Measurements from ENCODE around the gene CILP2. TPM values are rescaled to one million over a fixed set of nuclear protein-coding genes. Genes with fewer than 3 reads are reported as not detected.

CILP2 gene
- total RNA-seq, 1 experiment from 2014 or later = 4.4 TPM

DNA sequence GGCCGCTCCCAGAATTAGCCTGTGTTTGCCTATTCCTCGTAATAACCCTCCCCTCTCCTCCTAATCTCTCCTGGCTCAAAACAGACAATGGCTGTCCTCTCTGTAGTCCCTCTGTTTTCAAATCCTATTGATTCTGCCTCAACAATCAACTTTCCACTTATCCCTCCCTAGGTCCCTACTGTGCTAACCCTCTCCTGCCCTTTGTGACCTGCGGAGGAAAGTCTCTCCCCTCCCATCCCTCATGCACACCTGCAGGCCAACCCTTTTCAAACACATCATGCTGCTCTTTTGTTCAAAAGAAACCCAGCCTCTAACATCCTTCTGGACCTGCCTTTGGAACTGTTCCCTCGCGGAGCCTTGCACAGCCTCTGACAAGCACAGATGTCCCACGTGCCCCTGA, 37.3 kb downstream of the CILP2 start:
- Histone ChIP-seq H3K4me3 (ENCODE audit: insufficient read depth, low read depth, low read length) (no peak overlapping the region), H3K27me3 (ENCODE audit: control insufficient read depth, insufficient read depth, low read length) (no peaks in the 10 kb centered on the region), H3K36me3 (replicated peaks; ENCODE audit: control insufficient read depth, insufficient read depth, low read length) (no peaks in the 10 kb centered on the region)
- peak; percentile 85 for DNase-seq

DNA sequence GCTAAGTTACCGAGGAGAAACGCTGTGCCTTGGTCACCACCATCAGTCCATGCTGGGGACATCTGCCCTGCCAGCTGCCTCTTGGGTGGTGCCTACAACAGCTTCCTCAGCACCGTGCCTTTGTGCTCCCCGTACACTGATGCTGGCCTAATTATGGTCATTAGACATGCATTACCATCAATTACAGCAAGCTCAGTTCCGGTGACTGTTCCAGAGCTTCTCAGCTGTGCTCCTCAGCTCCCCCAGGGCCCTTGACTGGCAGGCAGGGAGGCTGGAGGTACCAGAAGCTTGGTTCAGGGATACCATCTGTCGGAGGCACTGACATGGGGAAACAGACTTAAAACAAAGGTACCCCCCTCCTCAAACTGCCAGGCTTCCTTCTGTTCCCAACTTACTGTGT, 40.2 kb downstream of the CILP2 start:
- no peak overlapping the region for H3K4me3 ChIP-seq (ENCODE audit: insufficient read depth, low read depth, low read length)
- no peaks in the 10 kb centered on the region for H3K36me3 ChIP-seq (replicated peaks; ENCODE audit: control insufficient read depth, insufficient read depth, low read length)
- DNase-seq = no peak
- no peaks in the 10 kb centered on the region for H3K27me3 ChIP-seq (ENCODE audit: control insufficient read depth, insufficient read depth, low read length)

DNA sequence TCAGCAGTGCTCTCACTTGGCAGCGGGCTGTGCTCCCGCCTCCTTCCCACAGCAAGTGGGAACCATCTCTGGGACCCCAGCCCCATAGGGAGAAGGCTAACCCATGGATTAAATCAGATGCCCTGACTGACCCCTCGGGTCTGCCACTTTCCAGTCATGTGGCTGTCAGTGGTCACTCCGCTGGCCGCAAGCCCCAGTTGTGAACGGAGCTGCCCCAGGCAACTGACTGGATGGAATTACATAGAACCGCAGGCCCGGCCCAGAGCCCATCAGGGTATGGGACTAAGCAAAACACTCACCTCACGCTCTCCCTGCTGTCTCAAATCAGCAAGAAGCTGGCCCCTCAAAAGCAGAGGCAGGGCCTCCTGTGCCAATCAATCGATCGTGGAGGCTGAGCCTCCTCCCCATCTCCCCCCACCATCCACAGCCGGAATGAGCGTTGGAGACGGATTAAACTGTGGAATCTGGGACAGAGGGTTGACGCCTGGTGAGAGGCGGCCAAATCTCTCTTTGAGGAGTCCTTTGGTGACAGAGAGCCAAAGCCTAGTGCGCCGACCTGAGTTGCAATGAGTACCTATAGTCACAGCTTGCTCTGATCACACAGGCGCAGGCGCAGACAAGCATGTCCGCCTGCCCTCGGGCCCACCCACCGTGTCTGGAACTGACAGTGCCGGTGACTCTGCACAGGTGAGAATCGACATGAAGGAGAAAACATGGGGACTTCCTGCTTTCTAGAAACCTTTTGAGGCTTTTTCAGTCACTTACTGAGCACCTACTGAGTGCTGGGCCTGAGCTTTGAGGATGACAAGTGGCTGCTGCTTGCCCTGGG, 41.7 kb downstream of the CILP2 start:
- H3K4me3 ChIP-seq (ENCODE audit: insufficient read depth, low read depth, low read length) = no peak overlapping the region
- no peaks in the 10 kb centered on the region for H3K27me3 ChIP-seq (ENCODE audit: control insufficient read depth, insufficient read depth, low read length)
- no peaks in the 10 kb centered on the region for H3K36me3 ChIP-seq (replicated peaks; ENCODE audit: control insufficient read depth, insufficient read depth, low read length)
- DNase-seq = no peak

DNA sequence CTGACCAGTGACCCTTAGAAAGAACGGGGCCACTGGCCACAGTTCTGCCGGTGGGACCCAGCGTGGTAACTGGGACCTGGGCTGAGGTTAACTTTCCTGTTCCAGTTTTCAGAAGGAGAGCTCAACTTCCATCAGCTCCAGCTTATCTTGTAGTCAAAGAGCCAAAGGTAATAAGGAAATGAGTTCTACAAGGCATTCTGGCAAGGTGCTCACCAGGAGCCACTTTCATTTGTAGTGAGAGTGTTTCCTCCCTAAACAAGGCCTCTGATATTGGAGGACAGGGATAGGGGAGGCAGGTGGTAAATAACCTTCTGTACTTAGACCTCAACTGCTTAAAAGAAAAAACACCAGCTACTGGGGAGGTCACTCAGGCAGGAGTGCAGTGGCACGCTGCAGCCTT, 42.4 kb downstream of the CILP2 start:
- no peak overlapping the region for H3K4me3 ChIP-seq (ENCODE audit: insufficient read depth, low read depth, low read length)
- H3K36me3 ChIP-seq (replicated peaks; ENCODE audit: control insufficient read depth, insufficient read depth, low read length) = no peaks in the 10 kb centered on the region
- H3K27me3 ChIP-seq (ENCODE audit: control insufficient read depth, insufficient read depth, low read length) = no peaks in the 10 kb centered on the region
- no peak for DNase-seq

DNA sequence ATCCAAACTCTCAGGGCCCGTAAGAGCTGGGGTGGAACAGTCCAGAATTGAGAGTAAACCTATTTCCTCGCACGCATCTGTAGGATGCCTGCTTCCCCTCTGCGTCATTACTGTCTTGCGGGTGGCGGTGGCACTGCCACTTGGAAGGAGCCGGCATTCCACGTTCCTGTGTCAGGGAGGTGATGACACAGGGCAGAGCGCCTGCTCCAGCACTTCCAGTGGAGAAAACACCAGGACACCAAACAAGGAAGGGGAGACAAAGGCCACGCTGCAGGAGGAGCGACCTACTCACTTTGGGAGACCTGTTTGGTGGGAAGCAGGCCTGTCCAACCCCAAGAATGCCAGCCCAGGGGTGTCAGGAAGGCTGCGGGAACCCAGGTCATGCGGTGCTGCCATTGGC, 43.3 kb downstream of the CILP2 start:
- no peak for DNase-seq
- H3K36me3 ChIP-seq (replicated peaks; ENCODE audit: control insufficient read depth, insufficient read depth, low read length) = no peaks in the 10 kb centered on the region
- no peak overlapping the region for H3K4me3 ChIP-seq (ENCODE audit: insufficient read depth, low read depth, low read length)
- H3K27me3 ChIP-seq (ENCODE audit: control insufficient read depth, insufficient read depth, low read length) = no peaks in the 10 kb centered on the region

DNA sequence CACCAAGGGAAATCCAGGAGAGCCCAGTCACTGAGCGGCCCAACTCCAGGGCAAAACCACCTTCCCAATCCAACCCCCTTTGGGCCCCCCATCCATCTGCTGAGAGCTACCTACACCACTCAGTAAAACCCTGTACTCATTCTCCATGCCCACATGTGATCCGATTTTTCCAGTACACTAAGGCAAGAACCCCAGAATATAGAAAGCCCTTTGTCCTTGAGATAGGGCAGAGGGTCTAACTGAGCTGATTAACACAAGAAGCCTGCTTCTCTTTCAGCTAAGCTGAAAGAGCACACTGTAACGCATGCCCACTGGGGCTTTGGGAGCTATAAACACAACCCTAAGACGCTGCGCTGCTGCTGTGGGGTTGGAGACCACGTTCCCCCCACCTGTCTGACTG, 44.4 kb downstream of the CILP2 start:
- DNase-seq = no peak
- Histone ChIP-seq H3K36me3 (replicated peaks; ENCODE audit: control insufficient read depth, insufficient read depth, low read length) (no peaks in the 10 kb centered on the region), H3K27me3 (ENCODE audit: control insufficient read depth, insufficient read depth, low read length) (no peaks in the 10 kb centered on the region), H3K4me3 (ENCODE audit: insufficient read depth, low read depth, low read length) (no peak overlapping the region)

DNA sequence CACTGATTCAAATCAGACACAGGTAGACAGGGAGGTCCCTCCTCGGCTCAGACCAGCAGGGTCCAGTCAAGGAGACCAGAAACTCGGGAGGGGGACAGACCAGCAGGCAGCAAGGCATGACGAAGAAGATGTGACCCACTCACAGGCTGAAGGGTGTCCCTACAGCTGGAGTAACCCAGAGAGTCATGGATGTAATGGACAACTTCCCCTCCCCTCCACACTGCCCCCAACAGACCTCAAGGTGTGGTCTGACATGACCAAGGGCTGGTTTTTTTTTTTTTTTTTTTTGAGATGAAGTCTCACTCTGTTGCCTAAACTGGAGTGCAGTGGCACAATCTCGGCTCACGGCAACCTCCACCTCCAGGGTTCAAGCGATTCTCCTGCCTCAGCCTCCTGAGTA, 46.3 kb downstream of the CILP2 start:
- Histone ChIP-seq H3K27me3 (ENCODE audit: control insufficient read depth, insufficient read depth, low read length) (no peaks in the 10 kb centered on the region), H3K4me3 (ENCODE audit: insufficient read depth, low read depth, low read length) (no peak overlapping the region), H3K36me3 (replicated peaks; ENCODE audit: control insufficient read depth, insufficient read depth, low read length) (no peaks in the 10 kb centered on the region)
- no peak for DNase-seq

DNA sequence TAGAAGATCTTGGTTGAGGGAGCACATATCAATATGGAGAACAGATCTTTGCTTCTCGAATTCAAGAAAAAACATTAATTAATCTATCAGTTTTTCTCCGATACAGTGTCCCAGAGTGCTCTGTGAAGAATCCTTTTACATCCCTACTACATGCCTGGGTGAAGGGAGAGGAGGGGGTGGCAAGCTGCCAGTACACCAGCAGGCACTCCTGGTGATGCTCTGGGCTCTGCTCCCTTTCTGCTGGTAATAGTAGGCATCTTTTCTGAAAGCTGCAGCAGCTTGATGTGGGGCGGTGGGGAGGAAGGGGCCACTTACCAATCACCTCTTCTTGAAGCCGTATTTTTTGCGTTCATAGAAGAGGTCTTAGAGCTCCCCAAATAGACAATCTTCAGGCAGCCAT, 49.7 kb downstream of the CILP2 start:
- DNase-seq = no peak
- no peaks in the 10 kb centered on the region for H3K36me3 ChIP-seq (replicated peaks; ENCODE audit: control insufficient read depth, insufficient read depth, low read length)
- no peak overlapping the region for H3K4me3 ChIP-seq (ENCODE audit: insufficient read depth, low read depth, low read length)
- no peaks in the 10 kb centered on the region for H3K27me3 ChIP-seq (ENCODE audit: control insufficient read depth, insufficient read depth, low read length)

DNA sequence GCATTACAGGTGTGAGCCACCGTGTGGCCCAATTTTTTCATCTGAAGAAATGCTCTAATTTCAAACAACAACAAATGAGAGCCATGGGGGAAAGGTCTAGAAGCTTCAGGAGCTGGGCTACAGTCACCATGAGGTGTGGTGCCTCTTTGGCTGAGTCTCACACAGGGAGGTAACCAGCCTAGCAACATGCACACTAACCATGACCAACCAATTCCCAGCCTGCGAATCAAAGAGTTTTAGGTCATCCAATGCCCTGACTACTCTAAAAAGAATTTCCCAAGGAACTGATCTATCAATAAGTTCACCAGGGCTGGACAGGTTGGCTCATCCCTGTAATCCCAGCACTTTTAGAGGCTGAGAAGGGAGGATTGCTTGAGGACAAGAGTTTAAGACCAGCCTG, 50.5 kb downstream of the CILP2 start:
- Histone ChIP-seq H3K27me3 (ENCODE audit: control insufficient read depth, insufficient read depth, low read length) (no peaks in the 10 kb centered on the region), H3K4me3 (ENCODE audit: insufficient read depth, low read depth, low read length) (no peak overlapping the region), H3K36me3 (replicated peaks; ENCODE audit: control insufficient read depth, insufficient read depth, low read length) (no peaks in the 10 kb centered on the region)
- DNase-seq = no peak

DNA sequence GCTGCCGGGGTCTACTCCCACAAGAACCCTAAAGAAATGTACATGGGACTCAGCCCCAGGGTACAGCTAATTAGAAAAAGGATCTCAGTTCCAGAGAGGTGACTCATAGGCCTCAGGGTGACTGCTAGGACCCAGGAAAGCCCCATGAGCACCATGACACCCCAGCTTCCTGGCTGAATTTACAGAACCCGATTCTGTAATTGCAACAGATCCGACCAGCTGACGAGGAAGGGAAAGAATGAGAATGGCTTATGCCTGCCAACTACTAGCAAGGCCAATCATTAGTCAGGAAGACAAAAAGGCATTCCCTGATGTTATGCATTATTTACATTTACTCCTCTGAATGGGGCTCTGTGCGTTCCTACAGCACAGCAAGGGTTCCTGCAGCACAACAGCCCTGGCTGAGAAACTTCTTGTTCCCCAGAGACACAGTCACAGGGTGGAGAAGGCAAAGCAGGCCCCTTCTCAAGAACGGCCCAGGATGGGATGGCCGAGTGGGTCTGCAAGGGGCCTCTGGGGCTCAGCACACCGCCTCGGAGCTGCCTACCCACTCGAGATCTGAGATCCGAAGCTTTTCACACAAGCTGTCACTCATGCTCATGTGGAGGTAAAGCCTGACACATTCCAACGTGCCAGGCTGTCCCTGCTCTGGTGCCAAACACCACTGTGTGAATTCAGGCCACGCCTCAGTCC, 53.2 kb downstream of the CILP2 start:
- Histone ChIP-seq H3K36me3 (replicated peaks; ENCODE audit: control insufficient read depth, insufficient read depth, low read length) (no peaks in the 10 kb centered on the region), H3K27me3 (ENCODE audit: control insufficient read depth, insufficient read depth, low read length) (no peaks in the 10 kb centered on the region)

DNA sequence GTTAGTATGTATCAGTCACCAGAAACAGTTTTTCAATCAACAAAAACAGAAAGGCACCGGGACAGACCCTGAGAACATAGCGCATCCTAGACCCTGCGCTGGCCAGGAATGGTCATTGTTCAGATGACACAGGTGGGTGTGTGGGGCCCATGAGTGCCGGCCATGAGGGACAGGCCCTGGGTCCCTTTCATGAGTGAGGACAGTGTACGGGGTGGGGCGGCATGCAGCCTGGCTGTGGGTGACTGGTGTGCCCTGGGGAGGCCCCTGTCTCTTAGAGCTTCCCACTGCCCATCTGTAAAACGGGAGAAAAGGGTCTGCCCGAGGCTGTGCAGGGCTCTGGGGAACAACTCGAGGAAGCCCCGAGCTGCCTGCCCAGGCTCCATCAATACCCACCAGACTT, 54.6 kb downstream of the CILP2 start:
- no peak for DNase-seq
- H3K36me3 ChIP-seq (replicated peaks; ENCODE audit: control insufficient read depth, insufficient read depth, low read length) = no peaks in the 10 kb centered on the region
- no peak overlapping the region for H3K4me3 ChIP-seq (ENCODE audit: insufficient read depth, low read depth, low read length)
- no peaks in the 10 kb centered on the region for H3K27me3 ChIP-seq (ENCODE audit: control insufficient read depth, insufficient read depth, low read length)

More for the DNA sequence above, 53.2 kb downstream of the CILP2 start:
- peak; percentile 73 for DNase-seq
- H3K4me3 ChIP-seq (ENCODE audit: insufficient read depth, low read depth, low read length) = no peak overlapping the region

DNA sequence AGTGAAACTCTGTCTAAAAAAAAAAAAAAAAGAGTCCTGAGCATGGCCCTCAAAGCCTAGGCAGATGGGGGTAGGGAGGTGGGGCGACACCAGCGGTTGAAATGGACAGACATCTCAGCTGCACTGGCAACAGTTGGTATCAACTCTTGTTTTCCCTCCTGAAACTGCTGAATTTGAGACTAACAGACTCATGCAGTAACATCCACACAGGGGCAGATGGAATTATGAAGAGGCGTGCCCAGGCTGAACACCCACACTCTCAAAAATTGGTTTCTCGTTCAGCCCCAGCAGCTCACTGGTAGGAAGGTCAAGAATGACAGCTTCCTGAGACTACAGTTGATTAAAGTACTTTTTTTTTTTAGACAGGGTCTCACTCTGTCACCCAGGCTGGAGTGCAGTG, 56.3 kb downstream of the CILP2 start:
- no peaks in the 10 kb centered on the region for H3K36me3 ChIP-seq (replicated peaks; ENCODE audit: control insufficient read depth, insufficient read depth, low read length)
- no peaks in the 10 kb centered on the region for H3K27me3 ChIP-seq (ENCODE audit: control insufficient read depth, insufficient read depth, low read length)
- no peak for DNase-seq
- no peak overlapping the region for H3K4me3 ChIP-seq (ENCODE audit: insufficient read depth, low read depth, low read length)

DNA sequence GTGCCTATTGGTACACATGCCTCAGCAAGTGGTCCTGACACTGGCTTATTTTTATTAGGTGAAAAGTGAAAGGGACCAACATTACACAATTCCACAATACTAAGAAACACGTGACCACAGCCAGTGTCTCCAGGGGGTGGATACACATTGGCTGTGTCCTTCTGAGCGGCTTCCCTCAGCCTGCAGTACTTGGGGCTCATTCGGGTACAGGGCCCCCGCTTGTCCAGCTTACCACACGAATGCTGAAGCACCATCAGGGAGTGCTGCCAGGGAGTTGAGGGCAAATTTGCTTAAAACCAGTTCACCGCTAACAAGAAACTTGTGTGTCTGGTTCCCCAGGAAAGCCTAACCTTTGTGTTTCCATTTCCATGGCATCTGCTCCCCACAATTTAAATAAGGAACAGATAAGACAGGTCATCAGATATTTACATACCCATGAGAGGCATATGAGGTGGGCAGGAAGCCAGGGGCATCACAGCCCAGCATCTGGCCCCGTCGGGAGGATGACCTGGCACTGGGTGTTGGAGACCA, 57.2 kb downstream of the CILP2 start:
- no peaks in the 10 kb centered on the region for H3K36me3 ChIP-seq (replicated peaks; ENCODE audit: control insufficient read depth, insufficient read depth, low read length)
- DNase-seq = no peak

More for the DNA sequence above, 57.2 kb downstream of the CILP2 start:
- H3K4me3 ChIP-seq (ENCODE audit: insufficient read depth, low read depth, low read length) = no peak overlapping the region
- H3K27me3 ChIP-seq (ENCODE audit: control insufficient read depth, insufficient read depth, low read length) = no peaks in the 10 kb centered on the region
